GM12878 (cell line): ENCODE measurements around the gene TRIM25. TPM values are rescaled to one million over a fixed set of nuclear protein-coding genes. Genes with fewer than 3 reads are reported as not detected.

Source experiments
- IKZF2 ChIP-seq, 2 experiments: fragments of 450-650 bp; IDR thresholded peaks; 2 replicates each; pipeline ENCODE4 v1.6.1; 2017; ENCODE audit warnings: mild to moderate bottlenecking in 2 of 2, moderate library complexity in 2 of 2
- IRF5 ChIP-seq: fragments of 450-650 bp; IDR thresholded peaks from 2 replicates; pipeline ENCODE4 v1.6.1; 2017; ENCODE audit warnings: borderline replicate concordance
- YBX1 ChIP-seq: fragments of 450-650 bp; IDR thresholded peaks from 2 replicates; pipeline ENCODE4 v1.6.1; 2016; ENCODE audit warnings: antibody characterized with exemption
- ZBTB4 ChIP-seq: fragments of 450-650 bp; formaldehyde crosslinking; IDR thresholded peaks from 2 replicates; pipeline ENCODE4 v1.4.0; 2022; ENCODE audit warnings: mild to moderate bottlenecking, moderate library complexity
- polyA plus RNA-seq, 11 experiments: library from polyadenylated mRNA; depleted of rRNA in 4 of 11; unstranded in 6 of 11; stranded (reverse) in 5 of 11; fragments of >200 nt; fragmentation: Nextera tagmentation in 4 of 11; fragmentation: Illumina TruSeq in 1 of 11; extraction: Ambion mirVana in 4 of 11; extraction: Trizol in 1 of 11; gene quantifications; 1 replicate in 1 of 11; 2 replicates in 10 of 11; pipeline versions ENCODE4 v1.2.1 to v1.2.3, GENCODE V29; 2011 to 2016; ENCODE audit warnings: inconsistent platforms in 2 of 11, missing spikeins in 2 of 11, low read depth in 1 of 11
- total RNA-seq, 4 experiments: library from RNA; depleted of rRNA in 3 of 4; stranded (reverse); fragments of >200 nt in 3 of 4; fragmentation: Illumina TruSeq in 1 of 4; extraction: Trizol in 1 of 4; gene quantifications; 2 replicates each; pipeline versions ENCODE4 v1.2.1 to v1.2.3, GENCODE V29; 2013 to 2021

TRIM25 gene
- total and polyA plus RNA-seq, 10 of the 15 experiments (the other 5 are each of a cell fraction or from before 2014, with no cell fraction given): 10.5 to 123 (median 51.3) TPM

GRCh38 chr17:56910509-56911235 lies 3.2 kb downstream of the TRIM25 start (continued):
- TF ChIP-seq IRF5 (no peak), YBX1 (no peak), ZBTB4 (CRISPR knock-in tag) (no peak), IKZF2 (IDR thresholded peaks at IDR 0.05) (no peak)
